Body of pancreas (tissue), 4 donors: ENCODE data around the gene LCN10. TPM values are rescaled to one million over a fixed set of nuclear protein-coding genes. Genes with fewer than 3 reads are reported as not detected.

Source experiments
- ATAC-seq: fragments of 150-250 bp; one replicate; pipeline ENCODE4 v1.9.1; 2016
- DNase-seq, 4 donors: peaks; one replicate each; pipeline ENCODE4 v3.0.0-alpha.2; 2019
- H3K27ac ChIP-seq, 4 donors: fragments of 200-600 bp; sonication (generic); 1 replicate in 3 of 4; 2 replicates in 1 of 4; pipeline versions ENCODE4 v1.5.1 to v1.6.1; 2016 to 2019; ENCODE audit warnings: mild to moderate bottlenecking in 1 of 4, mixed read lengths in 1 of 4, moderate library complexity in 1 of 4
- H3K27me3 ChIP-seq, 2 donors: fragments of 200-600 bp; sonication (generic); one replicate each; pipeline ENCODE4 v1.6.0; 2016; ENCODE audit warnings: mild to moderate bottlenecking in 1 of 2
- H3K36me3 ChIP-seq, 2 donors: fragments of 200-600 bp; sonication (generic); replicated peaks in 1 of 2; 2 replicates each; pipeline ENCODE4 v1.5.1; 2016; ENCODE audit warnings: low read depth in 2 of 2; ENCODE audit not compliant: insufficient read depth in 1 of 2
- H3K4me1 ChIP-seq: fragments of 200-600 bp; sonication (generic); one replicate; pipeline ENCODE4 v1.6.0; 2016
- H3K4me3 ChIP-seq, 2 donors: fragments of 200-600 bp; sonication (generic); 1 replicate in 1 of 2; 2 replicates in 1 of 2; pipeline ENCODE4 v1.5.1; 2016 to 2019
- H3K9me3 ChIP-seq, 3 donors: fragments of 200-600 bp; sonication (generic); 1 replicate in 2 of 3; 2 replicates in 1 of 3; pipeline ENCODE4 v1.5.1; 2016
- CTCF ChIP-seq, 7 experiments: fragments of 450-650 bp in 4 of 7; fragments of 200-600 bp in 3 of 7; sonication (generic) in 3 of 7; IDR thresholded peaks; one replicate each; pipeline ENCODE4 v1.5.1; 2016 to 2019; ENCODE audit warnings: antibody characterized with exemption in 7 of 7
- POLR2A ChIP-seq, 3 donors: fragments of 450-650 bp; IDR thresholded peaks; one replicate each; pipeline ENCODE4 v1.6.1; 2016; ENCODE audit warnings: antibody characterized with exemption in 3 of 3, mild to moderate bottlenecking in 2 of 3
- WGBS, 2 donors: methylation state at CpG; one replicate each; pipeline ENCODE4 v1.1.5; 2017; 5-methylcytosine and 5-hydroxymethylcytosine counted together
- intact Hi-C: fragments of 100-400 bp; cut with DNase I; formaldehyde crosslinking; loops from one replicate; pipeline ENCODE4 v1.15.1; 2023
- total RNA-seq, 2 donors: library from RNA; depleted of rRNA; stranded (reverse); fragments of >200 nt; gene quantifications; one replicate each; pipeline ENCODE4 v1.1.0, GENCODE V29; 2016

The LCN10 gene
- total RNA-seq, 2 donors from 2014 or later, result 0.78 to 4.6 TPM

GRCh38 chr9:136784249-136784996 is 41.7 kb upstream of the LCN10 start:
- peak; percentile 41 for ATAC-seq

GRCh38 chr9:136782452-136782851 is 39.7 kb upstream of the LCN10 start:
- TF ChIP-seq CTCF (IDR thresholded peaks at IDR 0.05), result no peak
- DNase-seq (no peak), ATAC-seq (no peak)
- intact Hi-C loops, result no loop called here
- H3K9me3 ChIP-seq, result no peaks in the 10 kb centered on the region
- WGBS, 2 donors, result 95 to 96% methylated on average over 3 of the region's 3 CpGs
- no peak overlapping the region for H3K4me3 ChIP-seq
- H3K36me3 ChIP-seq, result no peaks in the 10 kb centered on the region
- H3K27ac ChIP-seq, result no peak overlapping the region
- peaks cover 16% of the 10 kb centered on the region for H3K4me1 ChIP-seq
- no peaks in the 10 kb centered on the region for H3K27me3 ChIP-seq

More at GRCh38 chr9:136784249-136784996, 41.7 kb upstream of the LCN10 start:
- intact Hi-C loops, result no loop called here
- H3K4me1 ChIP-seq, result peaks cover 31% of the 10 kb centered on the region
- H3K27ac ChIP-seq, result no peak overlapping the region
- H3K27me3 ChIP-seq, result no peaks in the 10 kb centered on the region
- WGBS, 2 donors, result 25 to 27% methylated on average over 9 of the region's 9 CpGs
- TF ChIP-seq POLR2A (IDR thresholded peaks at IDR 0.05), result no peak
- TF ChIP-seq CTCF (IDR thresholded peaks at IDR 0.05), result peak; percentile 28 to 56 (median 52)
- peak in 1 of 4 donors; percentile 39 for DNase-seq
- H3K4me3 ChIP-seq, result no peak overlapping the region
- H3K36me3 ChIP-seq, result no peaks in the 10 kb centered on the region
- no peaks in the 10 kb centered on the region for H3K9me3 ChIP-seq

- Histone ChIP-seq H3K9me3 (no peaks in the 10 kb centered on the region), H3K4me1 (peaks cover under 1% of the 10 kb centered on the region), H3K27me3 (no peaks in the 10 kb centered on the region), H3K27ac (no peak overlapping the region), H3K4me3 (no peak overlapping the region), H3K36me3 (no peaks in the 10 kb centered on the region)
- no peak for TF ChIP-seq POLR2A (IDR thresholded peaks at IDR 0.05)
- TF ChIP-seq CTCF (IDR thresholded peaks at IDR 0.05), result no peak
- intact Hi-C loops, result no loop called here
- DNase-seq (no peak), ATAC-seq (no peak)
- WGBS, 2 donors, result 79 to 87% methylated on average over 5 of the region's 5 CpGs
These were observed 37.1 kb upstream of the LCN10 start for GRCh38 chr9:136779808-136780207.

GRCh38 chr9:136777359-136777758 is 34.6 kb upstream of the LCN10 start:
- H3K27ac ChIP-seq, result no peak overlapping the region
- 52 to 61% methylated on average over 12 to 14 of the region's 14 CpGs for WGBS, 2 donors
- no peak overlapping the region for H3K4me3 ChIP-seq
- TF ChIP-seq POLR2A (IDR thresholded peaks at IDR 0.05) (no peak), CTCF (IDR thresholded peaks at IDR 0.05) (no peak)
- no peaks in the 10 kb centered on the region for H3K27me3 ChIP-seq
- no peaks in the 10 kb centered on the region for H3K9me3 ChIP-seq
- ATAC-seq (no peak), DNase-seq (no peak)
- no peaks in the 10 kb centered on the region for H3K36me3 ChIP-seq
- intact Hi-C loops, result no loop called here
- no peaks in the 10 kb centered on the region for H3K4me1 ChIP-seq

- Histone ChIP-seq H3K9me3 (no peaks in the 10 kb centered on the region), H3K4me1 (no peaks in the 10 kb centered on the region), H3K27me3 (no peaks in the 10 kb centered on the region), H3K4me3 (no peak overlapping the region), H3K27ac (no peak overlapping the region), H3K36me3 (no peaks in the 10 kb centered on the region)
- intact Hi-C loops, result no loop called here
- TF ChIP-seq CTCF (IDR thresholded peaks at IDR 0.05) (no peak), POLR2A (IDR thresholded peaks at IDR 0.05) (no peak)
- DNase-seq, result no peak
- WGBS, 2 donors, result 62 to 73% methylated on average over 6 to 7 of the region's 7 CpGs
- no peak for ATAC-seq
These were observed 34.2 kb upstream of the LCN10 start for GRCh38 chr9:136776947-136777346.
